Stimulated activated CD8-positive, alpha-beta memory T cell treated with anti-CD3 and anti-CD28 coated beads, Interleukin-2, amount 100 ng/mL, for 48 hours (primary cell): ENCODE data around the gene COL13A1.

ENCODE experiments used
- DNase-seq, 2 donors: peaks; one replicate each; pipeline ENCODE4 v3.0.0-alpha.2; 2020; ENCODE audit warnings: low read depth in 2 of 2

The COL13A1 gene

DNA sequence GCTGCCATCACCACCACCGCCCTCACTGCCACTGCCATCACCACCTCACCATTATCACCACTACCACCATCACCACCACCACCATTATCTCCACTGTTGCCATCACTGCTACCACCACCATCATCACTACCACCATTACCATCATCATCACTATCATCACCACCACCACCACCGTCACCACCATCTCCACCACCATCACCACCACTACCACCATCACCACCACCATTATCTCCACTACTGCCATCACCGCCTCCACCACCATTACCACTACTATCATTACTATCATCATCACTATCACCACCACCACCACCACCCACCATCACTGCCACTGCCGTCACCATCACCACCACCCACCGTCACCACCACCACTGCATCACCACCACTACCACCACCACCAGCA, 9.9 kb upstream of the COL13A1 start:
- no peak for DNase-seq

DNA sequence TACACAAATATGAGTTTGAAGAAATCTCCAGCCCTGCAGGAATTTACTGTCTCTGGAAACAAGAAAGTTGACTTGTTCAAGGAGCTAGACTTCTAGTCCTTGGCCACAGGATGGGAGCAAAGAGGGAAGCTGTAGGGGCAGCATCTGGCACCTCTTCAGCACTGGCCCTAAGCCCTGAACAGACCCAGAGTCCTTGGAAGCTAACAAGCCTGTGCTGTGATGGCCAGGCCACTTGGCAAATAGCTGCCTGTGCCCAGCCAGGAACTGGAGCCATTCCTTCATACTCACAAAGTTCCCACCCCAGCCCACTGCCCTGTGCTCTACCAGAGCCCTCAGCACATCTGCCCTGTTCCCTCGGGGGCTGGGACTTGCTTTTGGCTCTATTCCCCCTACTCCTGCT, 9.4 kb upstream of the COL13A1 start:
- no peak for DNase-seq

DNA sequence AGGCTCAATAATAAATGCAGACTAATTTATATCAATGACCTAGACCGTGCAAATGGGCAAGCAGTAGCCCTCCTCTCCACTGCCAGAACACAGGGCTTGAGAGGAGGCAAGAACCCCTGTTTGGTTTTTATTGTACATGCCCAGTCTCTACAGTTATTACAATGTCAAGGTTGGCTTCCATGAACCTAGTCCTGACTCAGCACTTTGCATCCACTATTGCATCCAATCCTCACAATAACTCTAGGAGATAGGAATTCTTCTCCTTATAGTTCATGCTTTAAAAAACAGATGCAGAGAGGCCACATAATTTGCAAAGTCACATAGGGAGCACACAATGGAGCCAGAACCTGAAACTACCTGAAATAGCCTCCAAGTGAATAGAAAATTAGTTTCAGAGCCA, 7.0 kb upstream of the COL13A1 start:
- no peak for DNase-seq

DNA sequence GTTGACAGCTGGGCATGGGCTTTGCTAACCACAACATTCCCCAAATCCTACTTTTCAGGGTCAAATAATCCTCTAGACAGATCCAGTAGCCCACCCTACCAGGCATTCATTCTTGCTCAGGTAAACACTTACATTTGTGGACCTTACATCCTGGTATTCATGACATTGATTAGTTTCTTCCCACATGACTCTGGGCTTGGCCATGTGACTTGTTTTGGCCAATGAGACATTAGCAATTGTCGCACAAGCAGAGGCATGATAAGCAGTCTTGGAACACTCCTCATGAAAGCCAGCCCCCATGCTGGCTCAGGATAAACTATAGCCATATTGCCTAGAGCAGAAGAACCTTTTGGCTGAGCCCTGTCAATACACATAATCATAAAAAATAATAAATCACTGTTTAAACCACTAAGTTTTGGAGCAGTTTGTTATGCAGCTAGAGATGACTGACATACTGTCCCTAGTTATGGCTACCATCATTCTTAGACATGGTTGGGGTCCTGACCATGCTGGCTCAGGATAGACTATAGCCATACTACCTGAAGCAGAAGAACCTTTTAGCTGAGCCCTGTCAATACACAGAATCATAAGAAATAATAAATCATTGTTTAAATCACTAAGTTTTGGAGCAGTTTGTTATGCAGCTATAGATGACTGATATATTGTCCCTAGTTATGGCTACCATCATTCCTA, 6.3 kb upstream of the COL13A1 start:
- DNase-seq: no peak

DNA sequence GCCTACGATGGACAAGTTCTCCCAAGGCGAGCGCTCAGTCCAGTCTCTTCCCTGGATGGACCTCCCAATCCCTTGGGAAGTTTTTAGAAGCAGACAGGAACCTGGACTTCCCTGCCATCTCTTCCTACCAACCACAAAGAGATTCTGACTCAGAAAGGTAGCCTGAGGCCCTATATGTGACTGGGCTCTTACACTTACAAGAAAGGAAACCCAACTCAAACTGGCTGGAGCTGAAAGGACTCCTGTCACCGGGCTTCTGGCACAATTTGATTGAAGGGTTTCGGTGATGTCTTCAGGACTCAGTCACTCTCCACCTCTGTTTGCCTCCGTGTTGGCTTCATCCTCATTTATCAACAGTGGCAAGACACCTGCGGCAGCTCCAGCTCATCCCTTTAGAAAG, 3.7 kb upstream of the COL13A1 start:
- no peak for DNase-seq

DNA sequence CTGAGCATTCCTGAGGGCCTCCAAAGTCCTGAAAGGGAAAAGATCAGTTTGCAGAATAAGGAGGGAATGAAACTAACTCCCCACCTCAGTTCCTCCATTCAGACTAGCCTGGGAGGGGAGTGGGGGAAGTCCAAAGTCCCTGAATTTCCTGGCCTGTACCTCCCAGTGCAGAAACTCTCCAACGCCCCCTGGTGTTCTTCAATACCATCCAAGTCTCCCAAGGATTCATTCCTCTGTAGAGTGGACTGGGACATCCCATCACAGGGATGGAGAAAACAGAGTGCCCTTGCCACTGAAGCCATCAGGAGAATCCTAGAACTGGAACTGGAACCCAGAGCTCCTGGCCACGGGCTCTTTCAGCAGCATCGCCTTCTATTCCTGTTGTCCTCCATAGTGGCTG, 1.6 kb upstream of the COL13A1 start:
- DNase-seq: no peak

DNA sequence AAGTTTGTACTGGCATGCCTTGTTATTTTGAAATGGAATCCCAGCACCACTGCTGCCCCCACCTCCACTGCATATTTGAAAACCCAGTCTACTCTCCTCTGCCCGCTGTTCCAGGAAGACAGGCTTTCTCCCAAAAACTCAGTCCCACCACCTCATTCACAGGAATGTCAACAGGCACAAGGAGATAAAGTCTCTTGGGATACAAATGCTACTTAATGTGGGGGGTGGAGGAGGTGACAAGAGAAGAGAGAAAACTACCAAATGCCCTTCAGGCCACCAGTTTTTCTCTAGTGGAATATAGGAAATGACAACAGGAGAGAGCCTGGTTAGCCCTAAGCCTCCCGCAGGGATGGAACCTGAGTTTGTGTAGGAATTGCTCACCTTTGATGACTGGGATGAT, 1.0 kb upstream of the COL13A1 start:
- no peak for DNase-seq

DNA sequence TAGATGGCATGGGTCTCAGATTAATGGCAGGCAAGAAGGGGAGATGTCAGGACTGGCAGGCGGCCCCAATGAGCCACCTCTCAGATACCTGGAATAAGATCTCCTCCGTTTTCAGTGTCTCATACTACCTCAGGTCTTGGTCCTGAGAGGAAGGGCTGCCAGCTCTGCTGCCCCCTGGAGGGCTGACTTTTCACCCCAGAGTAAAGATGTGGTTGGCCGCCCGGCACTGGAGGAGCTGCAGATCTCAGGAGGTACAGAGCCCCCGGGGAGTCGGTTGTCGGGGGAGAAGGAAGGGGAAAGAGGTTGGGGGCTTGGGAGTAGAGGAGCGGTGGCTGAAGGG, 642 bp upstream of the COL13A1 start:
- peak; percentile 23 to 42 for DNase-seq

DNA sequence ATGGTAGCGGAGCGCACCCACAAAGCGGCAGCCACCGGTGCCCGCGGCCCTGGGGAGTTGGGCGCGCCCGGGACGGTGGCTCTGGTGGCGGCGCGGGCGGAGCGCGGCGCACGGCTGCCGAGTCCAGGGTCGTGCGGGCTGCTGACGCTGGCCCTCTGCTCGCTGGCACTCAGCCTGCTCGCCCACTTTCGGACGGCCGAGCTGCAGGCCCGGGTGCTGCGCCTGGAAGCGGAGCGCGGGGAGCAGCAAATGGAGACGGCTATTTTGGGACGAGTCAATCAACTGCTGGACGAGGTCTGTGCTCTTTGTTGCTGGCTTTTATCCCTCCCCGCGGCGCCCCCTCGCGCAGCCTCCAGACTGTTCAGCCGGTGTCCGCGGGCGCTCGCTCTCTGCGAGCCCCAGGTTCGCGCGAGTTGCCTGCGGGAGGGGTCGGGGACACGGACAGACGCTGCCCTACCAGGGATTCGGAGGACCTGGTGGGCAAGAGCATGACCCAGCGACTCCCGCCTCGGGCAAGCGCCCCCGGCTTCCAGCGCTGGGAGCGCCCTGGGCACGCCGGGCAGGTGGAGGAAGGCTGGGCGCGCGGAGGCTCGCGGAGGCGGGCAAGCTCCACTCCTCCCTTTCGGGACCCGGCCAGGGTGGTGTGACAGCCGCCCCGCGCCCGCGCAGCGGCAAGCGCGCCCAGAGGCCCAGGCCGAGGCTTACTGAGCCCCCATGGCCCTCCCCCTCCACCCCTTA, 887 bp downstream of the COL13A1 start:
- DNase-seq: no peak

DNA sequence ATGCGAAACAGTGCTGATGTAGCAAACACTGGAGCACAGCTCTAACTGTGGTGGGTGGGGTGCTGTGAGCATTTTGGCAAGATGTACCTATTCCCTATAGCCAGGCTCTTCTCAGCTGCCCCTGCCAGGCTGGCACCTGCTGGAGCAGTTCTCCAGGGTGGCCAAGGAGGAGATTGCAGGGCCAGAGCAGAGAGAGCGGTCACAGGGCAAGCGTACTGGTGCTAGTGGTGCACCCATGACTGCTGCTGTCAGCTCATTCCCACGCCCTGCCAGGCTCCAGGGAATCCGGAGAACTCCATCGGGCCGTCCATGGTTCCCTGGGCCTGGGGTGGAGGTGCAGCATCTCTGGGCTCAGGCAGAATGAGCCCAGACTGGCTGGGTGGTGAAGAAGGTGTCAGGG, 2.1 kb downstream of the COL13A1 start:
- no peak for DNase-seq

DNA sequence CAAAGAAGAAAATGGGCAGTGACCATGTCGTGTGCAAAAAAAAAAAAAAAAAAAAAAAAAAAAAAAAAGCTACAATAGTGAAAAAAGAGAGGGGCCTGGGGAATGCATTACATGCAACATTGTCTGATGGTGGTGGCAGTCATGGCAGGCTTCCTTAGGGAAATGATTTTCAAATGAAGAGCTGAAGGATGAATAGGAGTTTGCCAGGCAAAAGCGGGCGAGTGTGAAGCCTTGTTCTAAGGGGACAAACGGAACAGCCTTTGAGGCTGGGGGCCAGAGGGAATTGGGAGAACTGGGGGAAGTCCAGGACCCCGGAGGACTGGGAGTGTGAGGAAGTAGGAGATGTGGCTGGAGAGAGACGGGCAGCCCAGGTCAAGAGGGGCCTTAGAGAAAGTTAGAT, 3.1 kb downstream of the COL13A1 start:
- DNase-seq: no peak

DNA sequence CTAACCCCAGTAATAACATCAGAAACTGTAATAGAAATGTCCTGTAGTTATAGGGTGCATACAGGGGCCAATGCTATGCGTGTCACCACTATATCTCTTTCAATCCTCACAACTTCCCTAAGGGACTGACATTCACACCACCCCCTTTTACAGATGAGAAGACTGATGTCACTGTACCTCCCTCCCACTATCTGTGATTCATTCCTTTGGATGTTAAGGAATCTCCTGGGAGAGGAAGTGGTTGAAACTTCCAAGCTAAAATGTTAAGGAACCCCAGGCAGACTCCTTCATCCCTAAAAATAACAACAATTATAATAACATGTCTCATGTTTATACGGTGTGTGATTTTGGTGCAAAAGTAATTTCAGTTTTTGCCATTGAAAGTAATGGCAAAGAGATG, 5.4 kb downstream of the COL13A1 start:
- no peak for DNase-seq

DNA sequence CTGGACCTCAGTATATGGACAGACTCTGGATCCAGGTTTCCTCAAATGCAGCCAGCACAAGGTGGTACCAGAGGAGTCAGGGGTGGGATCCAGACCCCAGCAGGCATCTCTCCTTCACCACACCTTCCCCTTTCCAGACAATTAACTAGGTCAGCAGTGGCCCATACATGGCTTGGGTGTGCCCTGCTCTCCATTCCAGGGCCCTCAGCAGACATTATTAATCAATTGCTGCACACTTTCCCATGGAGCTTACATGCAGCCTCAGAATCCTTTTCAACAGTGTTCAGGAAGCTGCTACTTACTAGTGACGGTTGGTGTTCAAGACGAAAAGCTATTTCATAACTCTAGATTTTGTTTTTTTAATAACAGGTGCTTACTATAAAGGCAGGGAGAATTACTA, 6.0 kb downstream of the COL13A1 start:
- DNase-seq: no peak

DNA sequence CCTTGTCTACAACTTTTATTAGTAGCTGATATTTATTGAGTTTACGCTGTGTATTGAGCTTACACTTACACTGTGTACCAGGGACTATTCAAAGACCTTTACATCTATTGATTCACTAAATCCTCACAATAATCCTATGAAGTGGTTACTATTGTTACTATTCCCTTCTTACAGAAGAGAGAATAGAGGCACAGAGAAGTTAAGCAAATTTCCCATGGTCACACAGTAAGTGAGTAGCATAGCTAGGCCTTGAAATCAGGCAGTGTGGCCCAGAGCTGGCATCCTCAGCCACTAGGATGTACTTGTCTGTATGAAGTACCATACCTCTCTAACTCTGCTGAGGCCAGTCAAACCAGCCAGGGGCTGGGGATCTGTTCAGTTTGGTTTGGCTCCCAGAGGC, 7.6 kb downstream of the COL13A1 start:
- DNase-seq: no peak

DNA sequence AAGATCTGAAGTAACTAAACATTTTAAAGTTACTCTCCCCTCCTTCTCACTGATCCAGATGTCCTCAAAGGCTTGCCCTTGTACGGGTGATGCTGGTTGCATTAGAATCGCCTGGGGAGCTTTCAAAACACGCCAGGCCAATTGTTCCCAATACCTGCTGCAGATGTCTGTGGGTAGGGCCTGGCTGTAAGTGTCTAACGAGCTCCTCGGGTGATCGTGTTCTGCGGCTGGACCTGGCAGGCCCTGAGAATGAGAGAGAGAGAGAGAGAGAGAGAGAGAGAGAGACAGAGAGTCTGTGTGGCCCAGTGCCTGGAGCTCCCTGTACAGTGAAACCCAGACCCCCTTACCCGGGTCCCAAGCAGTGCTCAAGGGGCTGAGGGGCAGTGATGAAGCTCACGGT, 8.4 kb downstream of the COL13A1 start:
- no peak for DNase-seq

DNA sequence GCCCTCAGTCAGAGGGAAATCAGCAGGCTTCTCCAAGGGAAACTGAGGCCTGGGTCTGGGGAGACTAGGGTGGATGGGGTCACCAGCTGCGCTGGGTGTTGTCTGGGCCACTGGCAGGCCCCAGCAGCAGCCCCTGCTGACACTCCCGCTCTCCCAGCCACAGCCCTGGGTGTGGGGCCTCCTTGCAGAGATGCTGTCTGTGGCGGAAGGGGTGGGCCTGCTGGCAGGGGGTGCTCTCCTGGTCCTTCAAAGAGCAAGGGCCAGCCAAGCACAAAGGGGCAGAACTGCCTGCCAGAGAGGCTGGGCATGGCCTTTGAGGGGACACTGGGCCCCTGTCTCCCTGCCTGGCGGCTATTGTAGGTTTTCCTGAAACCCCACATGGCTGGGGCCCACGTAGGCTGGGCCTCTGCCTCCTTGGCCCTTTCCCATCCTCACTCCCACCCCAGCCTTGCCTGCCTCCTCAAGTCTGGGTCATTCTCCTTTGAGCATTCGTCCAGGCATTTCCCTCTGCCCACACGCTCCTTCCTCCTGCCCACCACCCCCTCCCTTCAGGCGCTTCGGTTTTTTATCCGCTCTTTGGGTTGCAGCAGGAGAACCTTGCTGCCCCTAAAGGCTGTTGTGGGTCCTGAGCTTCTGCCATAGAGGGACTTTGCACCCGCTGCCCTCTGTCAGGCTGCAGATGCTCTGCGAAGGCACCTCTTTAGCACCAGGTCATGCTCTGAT, 9.1 kb downstream of the COL13A1 start:
- DNase-seq: no peak

DNA sequence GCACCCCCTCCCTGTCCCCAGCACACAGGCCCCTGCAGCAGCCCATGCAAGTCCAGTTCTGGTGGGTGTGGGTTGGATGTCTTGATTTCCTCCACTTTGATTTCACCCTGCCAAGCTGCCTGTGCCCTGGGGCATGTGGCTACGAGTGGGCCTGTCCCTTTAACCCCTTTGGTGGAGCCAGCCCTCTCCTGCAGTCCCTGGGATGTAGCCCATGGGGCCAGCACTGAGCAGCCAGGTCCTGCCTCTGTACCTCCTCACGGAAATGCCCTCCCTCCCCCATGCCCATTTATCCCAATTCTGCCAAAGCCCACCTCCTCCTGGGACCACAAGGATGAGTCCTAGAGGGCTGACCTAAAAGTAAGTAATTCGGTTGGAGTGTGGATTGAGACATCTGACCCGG, 11.9 kb downstream of the COL13A1 start:
- DNase-seq: no peak

DNA sequence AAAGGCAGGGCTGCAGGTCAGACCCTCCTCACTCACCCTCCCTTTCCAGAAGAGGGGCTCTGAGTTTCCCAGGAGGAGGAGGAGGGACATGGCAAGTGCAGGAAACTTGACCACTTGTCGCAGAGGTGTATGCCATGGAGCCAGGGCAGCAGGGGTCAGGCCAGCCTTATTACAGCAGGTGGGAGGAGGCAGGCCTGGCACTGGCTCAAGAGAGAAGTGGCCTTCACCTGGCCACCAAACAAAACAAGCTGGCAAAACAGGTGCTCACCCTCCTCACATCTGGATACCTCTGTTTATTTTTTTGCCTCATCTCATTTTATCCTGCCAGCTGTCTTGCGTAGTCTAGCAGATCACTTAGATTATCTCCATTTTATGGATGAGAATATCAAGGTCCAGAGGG, 12.5 kb downstream of the COL13A1 start:
- DNase-seq: no peak

DNA sequence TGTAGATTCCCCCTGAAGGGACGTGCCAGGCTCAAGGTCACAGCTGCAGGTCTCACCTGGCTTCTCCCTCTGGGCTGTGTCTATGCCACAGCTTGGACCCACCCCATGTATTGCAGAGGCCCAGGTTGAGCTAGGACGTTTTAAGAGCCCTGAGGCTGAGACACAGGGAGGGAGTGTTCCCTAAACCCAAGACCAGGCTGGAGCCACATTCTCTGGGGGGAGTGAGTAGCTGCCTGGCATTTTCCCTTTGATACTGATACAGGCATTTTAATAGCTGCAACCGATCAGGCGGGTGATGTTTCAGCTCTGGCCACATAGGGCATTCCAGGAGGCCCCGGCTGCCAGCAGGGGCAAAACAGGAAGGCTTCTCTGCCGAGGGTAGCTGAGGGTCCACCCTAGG, 13.4 kb downstream of the COL13A1 start:
- no peak for DNase-seq

DNA sequence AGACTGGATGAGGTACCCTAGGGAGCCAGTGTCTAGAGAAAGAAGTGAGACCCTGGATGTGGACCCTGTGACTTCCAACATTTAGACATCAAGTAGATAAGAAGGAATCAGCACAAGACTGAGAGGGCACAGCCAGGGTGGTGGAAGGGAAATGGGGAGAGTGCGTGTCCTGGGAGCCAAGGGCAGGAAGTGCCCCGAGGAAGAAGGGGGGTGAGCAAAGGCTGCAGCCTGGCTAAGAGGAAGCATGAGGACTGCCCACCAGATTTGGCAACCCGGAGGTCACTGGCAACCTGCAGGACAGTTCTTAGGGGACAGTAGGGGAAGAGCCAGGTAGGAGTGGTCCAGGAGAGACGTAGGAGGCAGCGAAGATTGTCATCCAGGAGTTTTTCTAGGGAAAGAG, 14.8 kb downstream of the COL13A1 start:
- DNase-seq: no peak

DNA sequence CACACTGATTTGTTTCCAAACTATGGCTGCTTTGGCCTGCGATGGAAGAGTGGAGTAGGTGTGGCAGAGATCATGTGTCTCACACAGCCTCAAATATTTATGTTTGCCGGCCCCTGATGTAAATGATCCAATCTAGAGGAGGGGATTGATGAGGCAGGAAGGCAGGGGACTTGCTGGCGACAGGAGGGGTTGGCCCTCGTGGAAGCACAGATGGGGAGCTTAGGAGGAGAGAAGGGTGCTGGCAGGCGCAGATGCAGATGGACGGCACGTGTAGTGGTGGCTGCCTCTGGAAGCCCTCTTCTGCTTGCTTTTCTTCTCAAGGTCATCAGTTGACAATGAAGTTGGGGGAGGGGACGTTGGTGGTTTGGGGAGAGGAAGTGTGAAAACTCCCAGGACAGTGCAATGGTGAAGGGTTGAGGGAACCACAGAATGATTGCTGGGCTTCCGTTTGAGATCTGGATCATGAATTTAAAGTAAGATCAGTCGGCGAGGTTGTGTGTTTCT, 15.4 kb downstream of the COL13A1 start:
- DNase-seq: no peak

DNA sequence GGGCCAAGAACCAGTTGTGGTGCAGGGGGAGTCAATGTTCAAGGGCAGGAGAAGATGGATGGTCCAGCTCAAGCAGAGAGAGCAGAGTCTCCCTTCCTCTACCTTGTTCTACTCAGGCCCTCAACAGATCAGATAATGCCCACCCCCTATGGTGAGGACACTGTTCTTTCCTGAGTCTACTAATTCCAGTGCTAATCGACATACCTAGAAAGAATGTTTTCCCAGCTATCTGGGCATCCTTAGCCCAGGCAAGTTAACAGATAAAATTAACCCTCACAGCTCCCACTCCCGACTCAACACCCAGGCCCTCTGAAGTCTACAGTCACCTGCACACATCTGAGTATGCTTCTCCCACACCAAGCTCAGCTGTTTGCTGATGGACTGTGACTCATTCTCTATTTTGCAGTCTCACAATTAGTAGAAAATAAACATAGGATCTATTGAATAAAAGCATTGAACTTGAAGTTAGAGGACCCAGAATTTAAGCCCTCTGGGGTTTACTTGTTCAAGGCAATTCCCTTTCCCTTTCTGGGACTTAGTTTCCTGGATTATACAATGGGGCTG, 17.1 kb downstream of the COL13A1 start:
- DNase-seq: no peak
